Peyer's patch (tissue), 4 donors: Measurements from ENCODE around the gene MEG3.

Experiments used
- CTCF ChIP-seq, 6 experiments: fragments of 450-650 bp in 4 of 6; fragments of 200-600 bp in 2 of 6; sonication (generic) in 1 of 6; IDR thresholded peaks; one replicate each; pipeline ENCODE4 v1.5.1; 2017 to 2019; ENCODE audit warnings: antibody characterized with exemption in 6 of 6, mild to moderate bottlenecking in 3 of 6, moderate library complexity in 1 of 6
- POLR2A ChIP-seq, 2 donors: fragments of 450-650 bp; IDR thresholded peaks; one replicate each; pipeline ENCODE4 v1.5.1; 2017; ENCODE audit warnings: antibody characterized with exemption in 2 of 2, mild to moderate bottlenecking in 2 of 2, moderate library complexity in 2 of 2

GRCh38 chr14:100820957-100821356, 5.0 kb upstream of the MEG3 start:
- TF ChIP-seq CTCF (IDR thresholded peaks at IDR 0.05) (no peak), POLR2A (IDR thresholded peaks at IDR 0.05) (no peak)
